ENCODE results near the gene WDR45.

The WDR45 gene

DNA sequence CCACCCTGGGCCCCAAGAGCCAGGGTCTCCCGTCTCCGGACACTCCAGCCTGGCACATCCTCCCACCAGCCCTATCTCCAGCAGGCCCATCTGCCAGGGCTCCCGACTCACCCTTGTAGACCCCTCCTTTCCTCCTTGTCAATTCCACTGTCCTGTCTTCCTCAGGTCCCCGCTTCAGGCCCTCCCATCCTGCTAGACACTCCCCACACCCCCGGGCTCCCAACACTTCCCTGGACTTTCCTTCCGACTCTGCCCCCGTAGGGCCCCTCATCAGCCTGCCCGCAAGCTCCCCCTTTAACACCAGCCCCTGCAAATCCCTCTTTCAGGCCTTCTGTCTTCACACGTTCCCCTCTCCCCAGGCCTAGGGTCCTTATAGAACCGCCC is 7.0 kb downstream of the WDR45 start:
- H3K27me3 ChIP-seq (ENCODE audit: control insufficient read depth, insufficient read depth, low read length), result no peaks in the 10 kb centered on the region
- H3K36me3 ChIP-seq (ENCODE audit: control insufficient read depth, insufficient read depth, low read length), result no peaks in the 10 kb centered on the region
- H3K4me2 ChIP-seq (ENCODE audit: low read length), result no peak overlapping the region
- no peak overlapping the region for H3K9ac ChIP-seq
- no peaks in the 10 kb centered on the region for H3K9me3 ChIP-seq (ENCODE audit: control insufficient read depth, low read length)
- H3K4me1 ChIP-seq, result peaks cover 2% of the 10 kb centered on the region
- no peak overlapping the region for H3K4me3 ChIP-seq (ENCODE audit: low read depth, low read length)
- TF ChIP-seq, protein P1, sequence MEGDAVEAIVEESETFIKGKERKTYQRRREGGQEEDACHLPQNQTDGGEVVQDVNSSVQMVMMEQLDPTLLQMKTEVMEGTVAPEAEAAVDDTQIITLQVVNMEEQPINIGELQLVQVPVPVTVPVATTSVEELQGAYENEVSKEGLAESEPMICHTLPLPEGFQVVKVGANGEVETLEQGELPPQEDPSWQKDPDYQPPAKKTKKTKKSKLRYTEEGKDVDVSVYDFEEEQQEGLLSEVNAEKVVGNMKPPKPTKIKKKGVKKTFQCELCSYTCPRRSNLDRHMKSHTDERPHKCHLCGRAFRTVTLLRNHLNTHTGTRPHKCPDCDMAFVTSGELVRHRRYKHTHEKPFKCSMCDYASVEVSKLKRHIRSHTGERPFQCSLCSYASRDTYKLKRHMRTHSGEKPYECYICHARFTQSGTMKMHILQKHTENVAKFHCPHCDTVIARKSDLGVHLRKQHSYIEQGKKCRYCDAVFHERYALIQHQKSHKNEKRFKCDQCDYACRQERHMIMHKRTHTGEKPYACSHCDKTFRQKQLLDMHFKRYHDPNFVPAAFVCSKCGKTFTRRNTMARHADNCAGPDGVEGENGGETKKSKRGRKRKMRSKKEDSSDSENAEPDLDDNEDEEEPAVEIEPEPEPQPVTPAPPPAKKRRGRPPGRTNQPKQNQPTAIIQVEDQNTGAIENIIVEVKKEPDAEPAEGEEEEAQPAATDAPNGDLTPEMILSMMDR (IDR thresholded peaks at IDR 0.05), result no peak
- H3K79me2 ChIP-seq, result no peaks in the 10 kb centered on the region
- H3K27ac ChIP-seq, result peak overlapping the region; percentile 56
- H2AFZ ChIP-seq, result no peak overlapping the region

- H3K36me3 ChIP-seq (ENCODE audit: control insufficient read depth, insufficient read depth, low read length), result no peaks in the 10 kb centered on the region
- H2AFZ ChIP-seq, result peak overlapping the region; percentile 22
- H3K27me3 ChIP-seq (ENCODE audit: control insufficient read depth, insufficient read depth, low read length), result no peaks in the 10 kb centered on the region
- H3K4me1 ChIP-seq, result peaks cover 2% of the 10 kb centered on the region
- H3K9me3 ChIP-seq (ENCODE audit: control insufficient read depth, low read length), result no peaks in the 10 kb centered on the region
- TF ChIP-seq, protein P1 (IDR thresholded peaks at IDR 0.05), result no peak
- no peak overlapping the region for H3K4me3 ChIP-seq (ENCODE audit: low read depth, low read length)
- H3K27ac ChIP-seq, result peak overlapping the region; percentile 56
- H3K9ac ChIP-seq, result no peak overlapping the region
- no peaks in the 10 kb centered on the region for H3K79me2 ChIP-seq
- no peak overlapping the region for H3K4me2 ChIP-seq (ENCODE audit: low read length)
Measured at GRCh38 chrX:49071877-49072711, 7.6 kb downstream of the WDR45 start.

DNA sequence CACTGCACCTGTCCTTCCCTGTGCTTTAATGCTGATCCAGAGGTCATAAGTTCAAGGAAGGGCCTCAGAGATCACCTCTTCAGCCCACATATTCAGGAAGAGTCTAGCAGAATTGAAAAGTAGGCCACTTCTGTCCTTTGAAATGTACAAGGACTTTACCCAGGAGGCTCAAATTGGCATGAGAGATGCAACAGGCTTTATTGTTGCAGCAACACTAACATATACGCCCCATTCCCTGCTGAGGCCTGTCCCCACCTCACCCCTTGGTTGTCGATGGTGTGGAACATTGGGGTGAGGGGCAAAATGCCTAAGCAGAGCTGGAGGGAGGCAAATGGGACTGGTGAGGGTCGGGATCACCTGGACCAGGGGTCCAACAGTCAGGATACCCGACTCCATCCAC is 8.7 kb downstream of the WDR45 start:
- Histone ChIP-seq H3K9ac (no peak overlapping the region), H3K27me3 (ENCODE audit: control insufficient read depth, insufficient read depth, low read length) (no peaks in the 10 kb centered on the region), H3K4me2 (ENCODE audit: low read length) (no peak overlapping the region), H2AFZ (no peak overlapping the region), H3K9me3 (ENCODE audit: control insufficient read depth, low read length) (no peaks in the 10 kb centered on the region), H3K36me3 (ENCODE audit: control insufficient read depth, insufficient read depth, low read length) (no peaks in the 10 kb centered on the region), H3K4me1 (peaks cover 2% of the 10 kb centered on the region), H3K4me3 (ENCODE audit: low read depth, low read length) (no peak overlapping the region), H3K27ac (no peak overlapping the region), H3K79me2 (no peaks in the 10 kb centered on the region)
- TF ChIP-seq, protein P1 (IDR thresholded peaks at IDR 0.05), result no peak

DNA sequence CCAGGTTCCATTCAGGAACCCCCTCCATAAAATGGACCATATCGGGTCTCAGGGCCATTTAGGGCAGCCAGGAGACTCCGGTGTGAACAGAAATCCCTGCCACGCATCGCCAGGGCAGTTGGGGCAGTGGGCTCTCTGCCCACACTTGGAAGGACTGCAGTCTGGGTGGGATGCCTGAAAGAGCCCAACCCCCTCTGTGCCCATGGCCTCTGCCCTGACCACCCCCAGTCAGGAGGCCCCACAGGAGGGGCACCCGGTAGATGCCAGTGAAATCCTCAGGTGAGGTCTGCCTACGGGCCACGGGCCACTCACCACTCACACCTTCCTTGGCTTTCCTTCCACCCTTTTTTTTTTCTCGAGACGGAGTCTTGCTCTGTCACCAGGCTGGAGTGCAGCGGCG is 10.6 kb downstream of the WDR45 start:
- no peak overlapping the region for H3K9ac ChIP-seq
- no peaks in the 10 kb centered on the region for H3K4me1 ChIP-seq
- no peak overlapping the region for H2AFZ ChIP-seq
- H3K4me3 ChIP-seq (ENCODE audit: low read depth, low read length), result no peak overlapping the region
- H3K27ac ChIP-seq, result no peak overlapping the region
- H3K4me2 ChIP-seq (ENCODE audit: low read length), result no peak overlapping the region
- no peaks in the 10 kb centered on the region for H3K27me3 ChIP-seq (ENCODE audit: control insufficient read depth, insufficient read depth, low read length)
- H3K79me2 ChIP-seq, result no peaks in the 10 kb centered on the region
- no peaks in the 10 kb centered on the region for H3K36me3 ChIP-seq (ENCODE audit: control insufficient read depth, insufficient read depth, low read length)
- TF ChIP-seq, protein P1 (IDR thresholded peaks at IDR 0.05), result no peak
- no peaks in the 10 kb centered on the region for H3K9me3 ChIP-seq (ENCODE audit: control insufficient read depth, low read length)
